ENCODE data around the gene TEX54.
A peak's percentile ranks its signal among the peaks of the same experiment; 100 is the strongest.

TEX54 gene

DNA sequence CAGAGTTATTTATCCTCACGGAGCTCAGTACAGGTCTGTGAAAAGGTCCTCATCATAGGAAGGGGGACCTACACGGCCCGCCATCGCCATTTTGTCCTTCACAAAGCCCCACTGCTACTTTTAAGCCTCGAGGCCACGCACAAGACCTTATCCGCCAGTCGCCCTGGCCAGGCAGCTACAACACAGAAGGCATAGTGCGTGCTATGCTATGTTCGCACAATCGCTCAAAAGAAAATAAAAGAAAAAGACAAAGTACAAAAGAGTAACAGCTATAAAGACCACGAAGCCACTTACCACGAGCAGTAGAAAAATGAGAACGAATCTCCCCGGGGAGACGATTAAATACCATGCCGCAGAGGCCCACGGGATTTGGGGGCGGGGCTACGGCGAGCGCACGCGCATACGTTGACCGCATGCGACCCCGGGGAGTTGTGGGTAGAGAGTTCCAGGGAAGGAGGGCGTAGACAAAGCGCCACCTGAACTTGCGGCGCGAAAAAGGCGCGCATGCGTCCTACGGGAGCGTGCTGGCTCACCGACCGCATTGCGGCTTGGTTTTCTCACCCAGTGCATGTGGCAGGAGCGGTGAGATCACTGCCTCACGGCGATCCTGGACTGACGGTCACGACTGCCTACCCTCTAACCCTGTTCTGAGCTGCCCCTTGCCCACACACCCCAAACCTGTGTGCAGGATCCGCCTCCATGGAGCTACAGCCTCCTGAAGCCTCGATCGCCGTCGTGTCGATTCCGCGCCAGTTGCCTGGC lies 23.1 kb upstream of the TEX54 start (continued):
- TF ChIP-seq ZNF324 (tag by site-specific recombination; IDR thresholded peaks at IDR 0.05) (peak; percentile 73), HOXA7 (CRISPR knock-in tag; IDR thresholded peaks at IDR 0.05; ENCODE audit: borderline replicate concordance) (no peak), KLF10 (tag by site-specific recombination; IDR thresholded peaks at IDR 0.05) (no peak), ZNF530 (tag by site-specific recombination; IDR thresholded peaks at IDR 0.05; ENCODE audit: low read depth) (no peak), SCRT1 (tag by site-specific recombination; IDR thresholded peaks at IDR 0.05; ENCODE audit: borderline replicate concordance) (no peak), ZNF302 (tag by site-specific recombination; IDR thresholded peaks at IDR 0.05; ENCODE audit: low read depth) (no peak), ZNF664 (tag by site-specific recombination; IDR thresholded peaks at IDR 0.05) (0 out of 2 replicates have a peak, but pooled peaks have one; percentile 30), ZNF596 (tag by site-specific recombination; IDR thresholded peaks at IDR 0.05) (no peak), ZNF292 (tag by site-specific recombination; IDR thresholded peaks at IDR 0.05; ENCODE audit: borderline replicate concordance, low read depth) (no peak), ZNF521 (tag by site-specific recombination; IDR thresholded peaks at IDR 0.05) (no peak), ZNF658 (tag by site-specific recombination; IDR thresholded peaks at IDR 0.05) (no peak), ZNF623 (tag by site-specific recombination; IDR thresholded peaks at IDR 0.05) (peak; percentile 15; the same call in 1 of the 2 replicates), ZNF2 (tag by site-specific recombination; IDR thresholded peaks at IDR 0.05) (peak; percentile 68), YY2 (tag by site-specific recombination; IDR thresholded peaks at IDR 0.05) (peak; percentile 71), ZNF19 (tag by site-specific recombination; IDR thresholded peaks at IDR 0.05; ENCODE audit: low read depth) (no peak), ZBTB8A (tag by site-specific recombination; IDR thresholded peaks at IDR 0.05) (peak; percentile 27; the same call in 1 of the 2 replicates), ZNF837 (tag by site-specific recombination; IDR thresholded peaks at IDR 0.05) (no peak)
- TF ChIP-seq, protein P1, sequence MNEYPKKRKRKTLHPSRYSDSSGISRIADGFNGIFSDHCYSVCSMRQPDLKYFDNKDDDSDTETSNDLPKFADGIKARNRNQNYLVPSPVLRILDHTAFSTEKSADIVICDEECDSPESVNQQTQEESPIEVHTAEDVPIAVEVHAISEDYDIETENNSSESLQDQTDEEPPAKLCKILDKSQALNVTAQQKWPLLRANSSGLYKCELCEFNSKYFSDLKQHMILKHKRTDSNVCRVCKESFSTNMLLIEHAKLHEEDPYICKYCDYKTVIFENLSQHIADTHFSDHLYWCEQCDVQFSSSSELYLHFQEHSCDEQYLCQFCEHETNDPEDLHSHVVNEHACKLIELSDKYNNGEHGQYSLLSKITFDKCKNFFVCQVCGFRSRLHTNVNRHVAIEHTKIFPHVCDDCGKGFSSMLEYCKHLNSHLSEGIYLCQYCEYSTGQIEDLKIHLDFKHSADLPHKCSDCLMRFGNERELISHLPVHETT (tag by site-specific recombination; IDR thresholded peaks at IDR 0.05): peak; percentile 76
- TF ChIP-seq, protein P2, sequence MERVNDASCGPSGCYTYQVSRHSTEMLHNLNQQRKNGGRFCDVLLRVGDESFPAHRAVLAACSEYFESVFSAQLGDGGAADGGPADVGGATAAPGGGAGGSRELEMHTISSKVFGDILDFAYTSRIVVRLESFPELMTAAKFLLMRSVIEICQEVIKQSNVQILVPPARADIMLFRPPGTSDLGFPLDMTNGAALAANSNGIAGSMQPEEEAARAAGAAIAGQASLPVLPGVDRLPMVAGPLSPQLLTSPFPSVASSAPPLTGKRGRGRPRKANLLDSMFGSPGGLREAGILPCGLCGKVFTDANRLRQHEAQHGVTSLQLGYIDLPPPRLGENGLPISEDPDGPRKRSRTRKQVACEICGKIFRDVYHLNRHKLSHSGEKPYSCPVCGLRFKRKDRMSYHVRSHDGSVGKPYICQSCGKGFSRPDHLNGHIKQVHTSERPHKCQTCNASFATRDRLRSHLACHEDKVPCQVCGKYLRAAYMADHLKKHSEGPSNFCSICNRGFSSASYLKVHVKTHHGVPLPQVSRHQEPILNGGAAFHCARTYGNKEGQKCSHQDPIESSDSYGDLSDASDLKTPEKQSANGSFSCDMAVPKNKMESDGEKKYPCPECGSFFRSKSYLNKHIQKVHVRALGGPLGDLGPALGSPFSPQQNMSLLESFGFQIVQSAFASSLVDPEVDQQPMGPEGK (tag by site-specific recombination; IDR thresholded peaks at IDR 0.05): peak; percentile 40; the same call in 1 of the 2 replicates
- TF ChIP-seq, protein P3, sequence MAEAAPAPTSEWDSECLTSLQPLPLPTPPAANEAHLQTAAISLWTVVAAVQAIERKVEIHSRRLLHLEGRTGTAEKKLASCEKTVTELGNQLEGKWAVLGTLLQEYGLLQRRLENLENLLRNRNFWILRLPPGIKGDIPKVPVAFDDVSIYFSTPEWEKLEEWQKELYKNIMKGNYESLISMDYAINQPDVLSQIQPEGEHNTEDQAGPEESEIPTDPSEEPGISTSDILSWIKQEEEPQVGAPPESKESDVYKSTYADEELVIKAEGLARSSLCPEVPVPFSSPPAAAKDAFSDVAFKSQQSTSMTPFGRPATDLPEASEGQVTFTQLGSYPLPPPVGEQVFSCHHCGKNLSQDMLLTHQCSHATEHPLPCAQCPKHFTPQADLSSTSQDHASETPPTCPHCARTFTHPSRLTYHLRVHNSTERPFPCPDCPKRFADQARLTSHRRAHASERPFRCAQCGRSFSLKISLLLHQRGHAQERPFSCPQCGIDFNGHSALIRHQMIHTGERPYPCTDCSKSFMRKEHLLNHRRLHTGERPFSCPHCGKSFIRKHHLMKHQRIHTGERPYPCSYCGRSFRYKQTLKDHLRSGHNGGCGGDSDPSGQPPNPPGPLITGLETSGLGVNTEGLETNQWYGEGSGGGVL (tag by site-specific recombination; IDR thresholded peaks at IDR 0.05): no peak
- TF ChIP-seq, protein P4, sequence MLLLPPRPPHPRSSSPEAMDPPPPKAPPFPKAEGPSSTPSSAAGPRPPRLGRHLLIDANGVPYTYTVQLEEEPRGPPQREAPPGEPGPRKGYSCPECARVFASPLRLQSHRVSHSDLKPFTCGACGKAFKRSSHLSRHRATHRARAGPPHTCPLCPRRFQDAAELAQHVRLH (tag by site-specific recombination; IDR thresholded peaks at IDR 0.05): no peak
- TF ChIP-seq, protein P5, sequence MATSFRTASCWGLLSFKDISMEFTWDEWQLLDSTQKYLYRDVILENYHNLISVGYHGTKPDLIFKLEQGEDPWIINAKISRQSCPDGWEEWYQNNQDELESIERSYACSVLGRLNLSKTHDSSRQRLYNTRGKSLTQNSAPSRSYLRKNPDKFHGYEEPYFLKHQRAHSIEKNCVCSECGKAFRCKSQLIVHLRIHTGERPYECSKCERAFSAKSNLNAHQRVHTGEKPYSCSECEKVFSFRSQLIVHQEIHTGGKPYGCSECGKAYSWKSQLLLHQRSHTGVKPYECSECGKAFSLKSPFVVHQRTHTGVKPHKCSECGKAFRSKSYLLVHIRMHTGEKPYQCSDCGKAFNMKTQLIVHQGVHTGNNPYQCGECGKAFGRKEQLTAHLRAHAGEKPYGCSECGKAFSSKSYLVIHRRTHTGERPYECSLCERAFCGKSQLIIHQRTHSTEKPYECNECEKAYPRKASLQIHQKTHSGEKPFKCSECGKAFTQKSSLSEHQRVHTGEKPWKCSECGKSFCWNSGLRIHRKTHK (tag by site-specific recombination; IDR thresholded peaks at IDR 0.05): no peak
- TF ChIP-seq, protein P6, sequence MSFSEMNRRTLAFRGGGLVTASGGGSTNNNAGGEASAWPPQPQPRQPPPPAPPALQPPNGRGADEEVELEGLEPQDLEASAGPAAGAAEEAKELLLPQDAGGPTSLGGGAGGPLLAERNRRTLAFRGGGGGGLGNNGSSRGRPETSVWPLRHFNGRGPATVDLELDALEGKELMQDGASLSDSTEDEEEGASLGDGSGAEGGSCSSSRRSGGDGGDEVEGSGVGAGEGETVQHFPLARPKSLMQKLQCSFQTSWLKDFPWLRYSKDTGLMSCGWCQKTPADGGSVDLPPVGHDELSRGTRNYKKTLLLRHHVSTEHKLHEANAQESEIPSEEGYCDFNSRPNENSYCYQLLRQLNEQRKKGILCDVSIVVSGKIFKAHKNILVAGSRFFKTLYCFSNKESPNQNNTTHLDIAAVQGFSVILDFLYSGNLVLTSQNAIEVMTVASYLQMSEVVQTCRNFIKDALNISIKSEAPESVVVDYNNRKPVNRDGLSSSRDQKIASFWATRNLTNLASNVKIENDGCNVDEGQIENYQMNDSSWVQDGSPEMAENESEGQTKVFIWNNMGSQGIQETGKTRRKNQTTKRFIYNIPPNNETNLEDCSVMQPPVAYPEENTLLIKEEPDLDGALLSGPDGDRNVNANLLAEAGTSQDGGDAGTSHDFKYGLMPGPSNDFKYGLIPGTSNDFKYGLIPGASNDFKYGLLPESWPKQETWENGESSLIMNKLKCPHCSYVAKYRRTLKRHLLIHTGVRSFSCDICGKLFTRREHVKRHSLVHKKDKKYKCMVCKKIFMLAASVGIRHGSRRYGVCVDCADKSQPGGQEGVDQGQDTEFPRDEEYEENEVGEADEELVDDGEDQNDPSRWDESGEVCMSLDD (tag by site-specific recombination; IDR thresholded peaks at IDR 0.05): no peak
- TF ChIP-seq, protein P7, sequence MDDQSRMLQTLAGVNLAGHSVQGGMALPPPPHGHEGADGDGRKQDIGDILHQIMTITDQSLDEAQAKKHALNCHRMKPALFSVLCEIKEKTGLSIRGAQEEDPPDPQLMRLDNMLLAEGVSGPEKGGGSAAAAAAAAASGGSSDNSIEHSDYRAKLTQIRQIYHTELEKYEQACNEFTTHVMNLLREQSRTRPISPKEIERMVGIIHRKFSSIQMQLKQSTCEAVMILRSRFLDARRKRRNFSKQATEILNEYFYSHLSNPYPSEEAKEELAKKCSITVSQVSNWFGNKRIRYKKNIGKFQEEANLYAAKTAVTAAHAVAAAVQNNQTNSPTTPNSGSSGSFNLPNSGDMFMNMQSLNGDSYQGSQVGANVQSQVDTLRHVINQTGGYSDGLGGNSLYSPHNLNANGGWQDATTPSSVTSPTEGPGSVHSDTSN (CRISPR knock-in tag; IDR thresholded peaks at IDR 0.05): peak; percentile 89; the same call in 1 of the 2 replicates

Data from HEK293 (cell line).